ENCODE measurements around the gene NCEH1.

NCEH1 gene

GRCh38 chr3:172647080-172647479 is 63.8 kb downstream of the NCEH1 start:
- Histone ChIP-seq H3K4me1 (ENCODE audit: control insufficient read depth, low read depth, low read length) (no peaks in the 10 kb centered on the region), H2AK5ac (ENCODE audit: low read length) (no peak overlapping the region), H4K8ac (ENCODE audit: low read depth, low read length) (no peak overlapping the region), H3K36me3 (ENCODE audit: control insufficient read depth, insufficient read depth, low read length) (no peaks in the 10 kb centered on the region), H3K79me2 (ENCODE audit: control insufficient read depth, insufficient read depth, low read length) (no peaks in the 10 kb centered on the region), H3K79me1 (ENCODE audit: low read length) (no peaks in the 10 kb centered on the region), H3K4me2 (ENCODE audit: low read length) (no peak overlapping the region), H3K27ac (ENCODE audit: low read depth, low read length) (no peak overlapping the region), H3K56ac (ENCODE audit: low read length) (no peak overlapping the region), H4K5ac (ENCODE audit: low read length) (no peak overlapping the region), H3K4me3 (ENCODE audit: low read length) (no peak overlapping the region), H3K9ac (ENCODE audit: low read length) (no peak overlapping the region), H2BK120ac (ENCODE audit: low read depth, low read length) (no peak overlapping the region), H3K4ac (ENCODE audit: low read depth, low read length) (no peak overlapping the region), H2BK5ac (ENCODE audit: low read length) (no peak overlapping the region), H3K27me3 (ENCODE audit: insufficient read depth, low read length, poor library complexity) (no peaks in the 10 kb centered on the region), H3K23ac (ENCODE audit: low read length) (no peak overlapping the region), H3K18ac (ENCODE audit: low read length) (no peak overlapping the region), H2BK15ac (replicated peaks; ENCODE audit: low read depth) (no peak overlapping the region)
- WGBS (ENCODE audit: extremely low coverage, insufficient coverage, low lambda C conversion rate), result no CpG with 5 or more reads among the region's 3 CpGs
- no peak for DNase-seq

GRCh38 chr3:172646439-172647015 is 64.3 kb downstream of the NCEH1 start:
- DNase-seq, result no peak
- Histone ChIP-seq H2BK5ac (ENCODE audit: low read length) (no peak overlapping the region), H4K8ac (ENCODE audit: low read depth, low read length) (no peak overlapping the region), H2AK5ac (ENCODE audit: low read length) (no peak overlapping the region), H3K79me2 (ENCODE audit: control insufficient read depth, insufficient read depth, low read length) (no peaks in the 10 kb centered on the region), H3K4me1 (ENCODE audit: control insufficient read depth, low read depth, low read length) (no peaks in the 10 kb centered on the region), H3K56ac (ENCODE audit: low read length) (no peak overlapping the region), H3K23ac (ENCODE audit: low read length) (no peak overlapping the region), H3K18ac (ENCODE audit: low read length) (no peak overlapping the region), H4K5ac (ENCODE audit: low read length) (no peak overlapping the region), H2BK120ac (ENCODE audit: low read depth, low read length) (no peak overlapping the region), H3K4me3 (ENCODE audit: low read length) (no peak overlapping the region), H3K4me2 (ENCODE audit: low read length) (no peak overlapping the region), H3K27me3 (ENCODE audit: insufficient read depth, low read length, poor library complexity) (no peaks in the 10 kb centered on the region), H3K9ac (ENCODE audit: low read length) (no peak overlapping the region), H3K79me1 (ENCODE audit: low read length) (no peaks in the 10 kb centered on the region), H3K4ac (ENCODE audit: low read depth, low read length) (no peak overlapping the region), H3K27ac (ENCODE audit: low read depth, low read length) (no peak overlapping the region), H3K36me3 (ENCODE audit: control insufficient read depth, insufficient read depth, low read length) (no peaks in the 10 kb centered on the region), H2BK15ac (replicated peaks; ENCODE audit: low read depth) (no peak overlapping the region)
- no CpG with 5 or more reads among the region's 5 CpGs for WGBS (ENCODE audit: extremely low coverage, insufficient coverage, low lambda C conversion rate)

- H3K4me1 ChIP-seq (ENCODE audit: control insufficient read depth, low read depth, low read length), result no peaks in the 10 kb centered on the region
- no peak overlapping the region for H2AK5ac ChIP-seq (ENCODE audit: low read length)
- H3K23ac ChIP-seq (ENCODE audit: low read length), result no peak overlapping the region
- H3K4me3 ChIP-seq (ENCODE audit: low read length), result no peak overlapping the region
- H3K79me2 ChIP-seq (ENCODE audit: control insufficient read depth, insufficient read depth, low read length), result no peaks in the 10 kb centered on the region
- H3K9ac ChIP-seq (ENCODE audit: low read length), result no peak overlapping the region
- H3K4me2 ChIP-seq (ENCODE audit: low read length), result no peak overlapping the region
- H3K56ac ChIP-seq (ENCODE audit: low read length), result no peak overlapping the region
- no CpG with 5 or more reads among the region's 3 CpGs for WGBS (ENCODE audit: extremely low coverage, insufficient coverage, low lambda C conversion rate)
- DNase-seq, result no peak
- H4K8ac ChIP-seq (ENCODE audit: low read depth, low read length), result no peak overlapping the region
- no peak overlapping the region for H2BK15ac ChIP-seq (replicated peaks; ENCODE audit: low read depth)
- no peak overlapping the region for H2BK120ac ChIP-seq (ENCODE audit: low read depth, low read length)
- no peak overlapping the region for H2BK5ac ChIP-seq (ENCODE audit: low read length)
- H3K4ac ChIP-seq (ENCODE audit: low read depth, low read length), result no peak overlapping the region
- no peak overlapping the region for H4K5ac ChIP-seq (ENCODE audit: low read length)
- no peaks in the 10 kb centered on the region for H3K27me3 ChIP-seq (ENCODE audit: insufficient read depth, low read length, poor library complexity)
- H3K79me1 ChIP-seq (ENCODE audit: low read length), result no peaks in the 10 kb centered on the region
- no peaks in the 10 kb centered on the region for H3K36me3 ChIP-seq (ENCODE audit: control insufficient read depth, insufficient read depth, low read length)
- no peak overlapping the region for H3K18ac ChIP-seq (ENCODE audit: low read length)
- no peak overlapping the region for H3K27ac ChIP-seq (ENCODE audit: low read depth, low read length)
Measured at GRCh38 chr3:172644258-172644657, 66.6 kb downstream of the NCEH1 start.

GRCh38 chr3:172643506-172644179 is 67.2 kb downstream of the NCEH1 start:
- Histone ChIP-seq H3K4me1 (ENCODE audit: control insufficient read depth, low read depth, low read length) (no peaks in the 10 kb centered on the region), H3K79me1 (ENCODE audit: low read length) (no peaks in the 10 kb centered on the region), H3K36me3 (ENCODE audit: control insufficient read depth, insufficient read depth, low read length) (no peaks in the 10 kb centered on the region), H2BK15ac (replicated peaks; ENCODE audit: low read depth) (no peak overlapping the region), H2BK5ac (ENCODE audit: low read length) (no peak overlapping the region), H3K4me3 (ENCODE audit: low read length) (no peak overlapping the region), H3K27ac (ENCODE audit: low read depth, low read length) (no peak overlapping the region), H2AK5ac (ENCODE audit: low read length) (no peak overlapping the region), H3K4me2 (ENCODE audit: low read length) (no peak overlapping the region), H4K8ac (ENCODE audit: low read depth, low read length) (no peak overlapping the region), H3K56ac (ENCODE audit: low read length) (no peak overlapping the region), H3K4ac (ENCODE audit: low read depth, low read length) (no peak overlapping the region), H4K5ac (ENCODE audit: low read length) (no peak overlapping the region), H3K23ac (ENCODE audit: low read length) (no peak overlapping the region), H2BK120ac (ENCODE audit: low read depth, low read length) (no peak overlapping the region), H3K79me2 (ENCODE audit: control insufficient read depth, insufficient read depth, low read length) (no peaks in the 10 kb centered on the region), H3K18ac (ENCODE audit: low read length) (no peak overlapping the region), H3K9ac (ENCODE audit: low read length) (no peak overlapping the region), H3K27me3 (ENCODE audit: insufficient read depth, low read length, poor library complexity) (no peaks in the 10 kb centered on the region)
- no peak for DNase-seq
- no CpG with 5 or more reads among the region's 5 CpGs for whole genome bisulfite sequencing (ENCODE audit: extremely low coverage, insufficient coverage, low lambda C conversion rate)

GRCh38 chr3:172641291-172641690 is 69.6 kb downstream of the NCEH1 start:
- H4K8ac ChIP-seq (ENCODE audit: low read depth, low read length), result no peak overlapping the region
- no peak overlapping the region for H3K4me2 ChIP-seq (ENCODE audit: low read length)
- H2BK5ac ChIP-seq (ENCODE audit: low read length), result no peak overlapping the region
- no peaks in the 10 kb centered on the region for H3K36me3 ChIP-seq (ENCODE audit: control insufficient read depth, insufficient read depth, low read length)
- no peak overlapping the region for H2BK120ac ChIP-seq (ENCODE audit: low read depth, low read length)
- no peak overlapping the region for H3K9ac ChIP-seq (ENCODE audit: low read length)
- H3K79me1 ChIP-seq (ENCODE audit: low read length), result no peaks in the 10 kb centered on the region
- no peaks in the 10 kb centered on the region for H3K4me1 ChIP-seq (ENCODE audit: control insufficient read depth, low read depth, low read length)
- H4K5ac ChIP-seq (ENCODE audit: low read length), result no peak overlapping the region
- DNase-seq, result no peak
- H3K4me3 ChIP-seq (ENCODE audit: low read length), result no peak overlapping the region
- no peak overlapping the region for H2BK15ac ChIP-seq (replicated peaks; ENCODE audit: low read depth)
- H3K4ac ChIP-seq (ENCODE audit: low read depth, low read length), result no peak overlapping the region
- H3K18ac ChIP-seq (ENCODE audit: low read length), result no peak overlapping the region
- H2AK5ac ChIP-seq (ENCODE audit: low read length), result no peak overlapping the region
- no peak overlapping the region for H3K56ac ChIP-seq (ENCODE audit: low read length)
- H3K27ac ChIP-seq (ENCODE audit: low read depth, low read length), result no peak overlapping the region
- H3K27me3 ChIP-seq (ENCODE audit: insufficient read depth, low read length, poor library complexity), result no peaks in the 10 kb centered on the region
- no peak overlapping the region for H3K23ac ChIP-seq (ENCODE audit: low read length)
- WGBS (ENCODE audit: extremely low coverage, insufficient coverage, low lambda C conversion rate), result no CpG with 5 or more reads among the region's 5 CpGs
- no peaks in the 10 kb centered on the region for H3K79me2 ChIP-seq (ENCODE audit: control insufficient read depth, insufficient read depth, low read length)

GRCh38 chr3:172640751-172641150 is 70.1 kb downstream of the NCEH1 start:
- DNase-seq, result no peak
- Histone ChIP-seq H3K9ac (ENCODE audit: low read length) (no peak overlapping the region), H2AK5ac (ENCODE audit: low read length) (no peak overlapping the region), H4K5ac (ENCODE audit: low read length) (no peak overlapping the region), H3K4me2 (ENCODE audit: low read length) (no peak overlapping the region), H3K4me3 (ENCODE audit: low read length) (no peak overlapping the region), H3K23ac (ENCODE audit: low read length) (no peak overlapping the region), H2BK120ac (ENCODE audit: low read depth, low read length) (no peak overlapping the region), H3K4me1 (ENCODE audit: control insufficient read depth, low read depth, low read length) (no peaks in the 10 kb centered on the region), H3K36me3 (ENCODE audit: control insufficient read depth, insufficient read depth, low read length) (no peaks in the 10 kb centered on the region), H3K4ac (ENCODE audit: low read depth, low read length) (no peak overlapping the region), H3K18ac (ENCODE audit: low read length) (no peak overlapping the region), H3K56ac (ENCODE audit: low read length) (no peak overlapping the region), H3K79me1 (ENCODE audit: low read length) (no peaks in the 10 kb centered on the region), H3K79me2 (ENCODE audit: control insufficient read depth, insufficient read depth, low read length) (no peaks in the 10 kb centered on the region), H3K27ac (ENCODE audit: low read depth, low read length) (no peak overlapping the region), H4K8ac (ENCODE audit: low read depth, low read length) (no peak overlapping the region), H2BK5ac (ENCODE audit: low read length) (no peak overlapping the region), H3K27me3 (ENCODE audit: insufficient read depth, low read length, poor library complexity) (no peaks in the 10 kb centered on the region), H2BK15ac (replicated peaks; ENCODE audit: low read depth) (no peak overlapping the region)
- WGBS (ENCODE audit: extremely low coverage, insufficient coverage, low lambda C conversion rate), result no CpG with 5 or more reads among the region's 5 CpGs

Data from mesendoderm (in vitro differentiated cells).